NOMO-1 (cell line): ENCODE data around the gene MYO15A.
A peak's percentile ranks its signal among the peaks of the same experiment; 100 is the strongest.
"Not testable (repeated sequence)": the region's sequence is repeated elsewhere in the genome, so short reads cannot be mapped to it uniquely, and the experiment has no call there.

Source experiments
- DNase-seq, 2 experiments: peaks; one replicate each; lab custom pipeline; 2025; ENCODE audit not compliant: unreplicated experiment in 2 of 2; lab: John Stamatoyannopoulos, UW

The MYO15A gene

GRCh38 chr17:18203308-18203707 is 94.8 kb downstream of the MYO15A start:
- DNase-seq = no peak

GRCh38 chr17:18205861-18206260 is 97.3 kb downstream of the MYO15A start:
- DNase-seq = no peak

- no peak for DNase-seq
Measured at GRCh38 chr17:18206962-18207361, 98.4 kb downstream of the MYO15A start.

GRCh38 chr17:18208092-18208491 is 99.5 kb downstream of the MYO15A start:
- DNase-seq = no peak

- no peak for DNase-seq
Measured at GRCh38 chr17:18213666-18214270, 105.2 kb downstream of the MYO15A start.

DNA sequence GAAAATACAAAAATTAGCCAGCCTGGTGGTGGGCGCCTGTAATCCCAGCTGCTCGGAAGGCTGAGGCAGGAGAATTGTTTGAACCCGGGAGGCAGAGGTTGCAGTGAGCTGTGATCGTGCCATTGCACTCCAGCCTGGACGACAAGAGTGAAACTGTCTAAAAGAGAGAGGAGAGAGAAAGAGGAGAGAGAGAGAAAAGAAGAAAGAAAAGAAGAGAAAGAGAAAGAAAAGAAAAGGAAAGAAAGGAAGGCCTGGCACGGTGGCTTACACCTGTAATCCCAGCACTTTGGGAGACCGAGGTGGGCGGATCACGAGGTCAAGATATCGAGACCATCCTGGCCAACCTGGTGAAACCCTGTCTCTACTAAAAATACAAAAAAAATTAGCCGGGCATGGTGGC is 108.3 kb downstream of the MYO15A start:
- DNase-seq = not testable (repeated sequence)

- peak in 1 of 2 experiments; percentile 36 for DNase-seq
Measured at GRCh38 chr17:18217412-18218015, 109.0 kb downstream of the MYO15A start.

DNA sequence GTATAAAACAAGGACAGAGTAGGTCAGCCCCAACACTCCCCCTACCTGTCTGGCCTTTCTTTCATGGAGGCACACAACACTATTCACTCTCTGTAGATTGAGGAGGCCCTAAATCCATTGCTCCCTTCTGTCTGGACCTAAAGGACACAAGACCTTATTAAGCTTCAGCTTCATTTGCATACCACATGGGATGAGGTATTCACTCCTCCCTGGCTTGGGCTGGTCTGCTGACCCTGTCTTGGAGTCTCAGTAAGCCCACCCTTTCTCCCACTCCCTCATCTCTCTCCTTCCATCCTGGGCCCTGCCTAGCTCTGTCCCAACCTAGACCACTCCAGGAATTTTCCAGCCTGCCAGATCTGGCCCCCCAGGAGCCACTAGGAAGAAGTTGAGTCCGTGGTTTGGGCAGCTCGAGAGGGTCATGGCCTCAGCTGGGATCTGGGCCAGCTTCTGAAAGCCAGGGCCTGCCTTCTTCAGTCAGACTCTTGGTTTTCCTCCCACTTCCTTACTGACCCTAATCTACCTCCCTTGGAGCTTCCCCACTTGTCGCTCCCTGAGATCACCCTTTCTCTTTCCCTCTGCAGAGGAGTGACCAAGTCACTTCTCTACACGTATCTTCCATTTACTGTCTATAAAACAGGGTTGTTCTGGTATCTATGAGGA is 110.3 kb downstream of the MYO15A start:
- DNase-seq = no peak

DNA sequence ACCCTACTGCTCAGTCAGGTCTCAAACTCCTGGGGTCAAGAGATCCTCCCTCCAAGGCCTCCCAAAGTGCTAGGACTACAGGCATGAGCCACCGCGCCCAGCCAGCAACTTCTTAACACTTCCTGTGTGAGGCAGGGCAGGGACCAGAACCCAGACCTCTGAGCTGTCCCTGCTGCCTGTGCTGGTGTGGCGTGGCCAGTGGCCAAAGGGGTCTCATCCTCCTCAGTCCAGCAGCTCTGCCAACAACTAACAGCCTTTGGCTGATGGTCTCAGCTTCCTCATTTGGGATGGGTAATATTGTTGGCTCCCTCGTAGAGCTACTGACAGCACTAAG is 115.5 kb downstream of the MYO15A start:
- DNase-seq = no peak

GRCh38 chr17:18224387-18225120 is 116.0 kb downstream of the MYO15A start:
- no peak for DNase-seq

DNA sequence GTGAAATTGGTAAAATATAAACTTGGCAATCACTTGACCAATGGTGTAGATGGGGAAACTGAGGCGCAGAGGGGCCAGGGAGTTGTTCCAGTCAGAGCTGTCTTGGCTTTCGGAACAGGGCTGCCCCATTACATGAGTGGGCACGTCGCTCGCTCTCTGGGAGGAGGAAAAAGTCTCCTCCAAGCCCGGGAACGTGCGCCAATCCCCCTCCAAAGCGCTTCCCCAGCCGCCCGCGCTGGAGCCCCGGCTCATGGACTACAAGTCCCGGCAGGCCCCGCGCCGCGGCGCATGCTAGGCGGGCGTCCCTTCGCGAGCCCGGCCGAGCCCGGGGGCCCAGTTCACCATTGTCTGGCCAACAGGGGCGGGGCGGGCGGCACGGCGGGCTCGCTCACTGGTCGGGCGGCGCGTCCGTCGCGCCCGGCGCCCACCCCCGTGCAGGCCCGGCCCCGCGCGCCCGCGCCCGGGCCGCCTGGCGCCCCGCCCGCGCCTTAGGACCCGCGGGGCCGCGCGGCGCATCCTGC is 116.6 kb downstream of the MYO15A start, which contains the start of gene LLGL1:
Gene LLGL1 (plus strand): TSS at position 515 of the 521 bp plus-strand sequence. CDS start 48 bp downstream, outside the sequence.
- DNase-seq = peak; percentile 84 to 95

DNA sequence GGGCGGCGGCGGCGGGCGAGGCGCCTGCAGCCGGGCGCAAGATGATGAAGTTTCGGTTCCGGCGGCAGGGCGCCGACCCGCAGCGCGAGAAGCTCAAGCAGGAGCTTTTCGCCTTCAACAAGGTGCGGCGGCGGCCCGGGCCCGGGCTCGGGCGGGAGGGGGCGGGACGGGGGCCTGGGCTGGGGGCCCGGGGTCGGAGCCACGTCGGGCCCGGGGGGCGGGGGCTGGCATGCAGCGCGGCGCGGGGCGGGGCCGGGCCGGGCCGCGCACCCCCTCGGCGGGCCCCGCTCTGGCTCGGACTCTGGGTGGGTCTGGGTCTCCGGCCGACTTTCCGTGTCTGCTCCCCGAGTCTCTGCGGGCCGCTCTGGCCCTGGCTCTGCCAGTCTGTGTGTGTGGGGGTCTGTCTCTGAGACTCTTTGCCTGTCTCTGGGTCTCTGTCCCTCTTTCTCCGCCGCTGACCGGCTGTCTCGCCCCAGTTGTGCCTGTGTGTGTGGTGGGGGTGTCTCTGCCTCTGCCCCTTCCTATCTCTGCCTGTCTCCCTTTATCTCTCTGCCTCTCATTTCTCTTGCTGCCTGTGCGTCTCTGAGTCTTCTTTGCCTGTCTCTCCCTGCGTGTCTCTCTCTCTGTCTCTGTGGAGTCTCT is 117.2 kb downstream of the MYO15A start:
- peak in 1 of 2 experiments; percentile 20 for DNase-seq

DNA sequence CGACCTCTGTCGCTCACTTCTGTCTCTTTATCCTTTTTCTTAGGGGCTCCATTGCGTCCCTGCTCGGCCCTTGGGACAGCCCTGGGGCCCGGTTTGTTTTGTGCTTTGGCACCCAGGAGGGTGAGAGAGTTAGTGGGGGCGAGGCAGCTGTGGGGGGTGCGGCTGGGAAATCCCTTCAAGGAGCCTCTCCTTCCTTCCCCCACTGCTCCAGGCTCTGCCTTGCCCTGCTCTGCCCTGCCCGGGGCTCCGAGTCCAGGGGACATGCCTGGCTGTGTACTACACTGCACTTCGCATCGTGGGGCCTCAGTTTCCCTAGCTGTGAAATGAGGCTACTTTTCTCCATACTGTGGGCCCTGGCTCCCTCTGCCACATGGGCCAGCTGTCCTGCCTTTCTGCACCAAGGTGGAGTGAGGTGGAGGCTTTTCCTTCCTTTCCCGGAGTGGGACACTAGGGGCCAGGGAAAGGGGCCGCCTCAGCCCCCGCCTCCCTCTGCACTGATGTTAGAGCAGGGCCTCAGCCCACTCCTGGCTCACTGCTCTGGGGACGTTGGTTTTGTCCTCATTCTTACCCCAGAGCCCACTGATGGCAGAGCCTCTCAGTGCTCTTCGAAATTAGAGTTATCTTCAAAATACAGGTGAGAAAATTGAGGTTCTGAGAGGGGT is 117.9 kb downstream of the MYO15A start:
- no peak for DNase-seq

DNA sequence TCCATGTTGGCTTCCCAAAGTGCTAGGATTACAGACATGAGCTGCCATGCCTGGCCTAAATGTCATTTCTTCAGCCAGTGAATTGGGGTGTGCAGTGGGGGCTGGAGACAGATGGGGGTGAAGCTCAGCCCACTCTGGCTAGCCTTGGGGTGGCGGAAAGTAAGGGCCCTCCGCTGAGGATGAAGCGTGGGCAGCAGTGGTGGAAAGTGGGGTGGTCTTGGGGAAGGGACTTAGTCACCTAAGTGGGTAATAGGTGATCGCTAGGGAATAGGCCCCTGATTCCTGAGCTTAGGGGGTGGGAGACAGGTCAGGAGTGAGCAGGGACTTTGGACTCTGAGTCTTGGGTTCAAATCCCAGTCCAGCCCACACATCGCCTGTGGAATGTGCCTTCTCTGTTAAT is 119.1 kb downstream of the MYO15A start:
- DNase-seq = no peak

GRCh38 chr17:18228176-18228682 is 119.7 kb downstream of the MYO15A start:
- no peak for DNase-seq

- no peak for DNase-seq
Measured at GRCh38 chr17:18229254-18229653, 120.7 kb downstream of the MYO15A start.
